ENCODE data around the gene SIK3.

The SIK3 gene

GRCh38 chr11:117083011-117083935, 15.0 kb downstream of the SIK3 start:
- no peak for DNase-seq (ENCODE audit: low read depth)
- no peak for TF ChIP-seq CTCF (conservative IDR thresholded peaks at IDR 0.05; ENCODE audit: control insufficient read depth, insufficient read depth, low read depth, low read length)
- no peak overlapping the region for H3K4me3 ChIP-seq (ENCODE audit: control insufficient read depth, low read depth, low read length)

DNA sequence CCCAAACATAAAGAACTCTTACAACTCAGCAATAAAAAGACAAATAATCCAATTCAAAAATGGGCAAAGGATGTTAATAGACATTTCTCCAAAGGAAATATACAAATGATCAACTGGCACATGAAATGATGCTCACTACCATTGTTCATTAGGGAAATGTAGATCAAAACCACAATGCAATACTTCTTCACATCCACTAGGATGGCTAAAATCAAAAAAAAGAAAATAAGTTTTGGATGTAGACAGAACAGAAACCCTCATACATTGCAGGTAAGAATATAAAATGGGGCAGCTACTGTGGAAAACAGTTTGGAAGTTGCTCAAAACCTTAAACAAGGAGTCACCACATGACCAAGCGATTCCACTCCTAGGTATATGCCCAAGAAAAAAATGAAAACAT, 16.3 kb downstream of the SIK3 start:
- H3K4me3 ChIP-seq (ENCODE audit: control insufficient read depth, low read depth, low read length): no peak overlapping the region
- TF ChIP-seq CTCF (conservative IDR thresholded peaks at IDR 0.05; ENCODE audit: control insufficient read depth, insufficient read depth, low read depth, low read length): peak; percentile 1
- no peak for DNase-seq (ENCODE audit: low read depth)

DNA sequence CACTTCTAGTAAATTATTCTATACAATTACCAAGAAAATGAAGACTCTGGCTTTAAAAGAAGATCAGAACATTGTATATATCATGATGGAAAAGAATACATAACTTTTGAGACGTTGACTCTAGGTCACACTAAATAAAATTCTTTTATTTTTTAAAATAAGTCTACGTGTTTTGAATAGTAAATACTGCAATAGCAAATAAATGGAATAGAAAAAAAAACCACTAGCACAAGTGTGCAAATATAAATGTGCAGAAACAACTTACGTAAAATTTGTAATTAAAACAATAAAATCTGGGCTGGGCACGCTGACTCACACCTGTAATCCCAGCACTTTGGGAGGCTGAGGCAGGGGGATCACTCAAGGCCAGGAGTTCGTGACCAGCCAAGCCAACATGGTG, 17.9 kb downstream of the SIK3 start:
- no peak for DNase-seq (ENCODE audit: low read depth)
- no peak overlapping the region for H3K4me3 ChIP-seq (ENCODE audit: control insufficient read depth, low read depth, low read length)
- no peak for TF ChIP-seq CTCF (conservative IDR thresholded peaks at IDR 0.05; ENCODE audit: control insufficient read depth, insufficient read depth, low read depth, low read length)

- no peak for TF ChIP-seq CTCF (conservative IDR thresholded peaks at IDR 0.05; ENCODE audit: control insufficient read depth, insufficient read depth, low read depth, low read length)
- no peak for DNase-seq (ENCODE audit: low read depth)
- H3K4me3 ChIP-seq (ENCODE audit: control insufficient read depth, low read depth, low read length): no peak overlapping the region
Observed at GRCh38 chr11:117076941-117077691, 21.1 kb downstream of the SIK3 start.

DNA sequence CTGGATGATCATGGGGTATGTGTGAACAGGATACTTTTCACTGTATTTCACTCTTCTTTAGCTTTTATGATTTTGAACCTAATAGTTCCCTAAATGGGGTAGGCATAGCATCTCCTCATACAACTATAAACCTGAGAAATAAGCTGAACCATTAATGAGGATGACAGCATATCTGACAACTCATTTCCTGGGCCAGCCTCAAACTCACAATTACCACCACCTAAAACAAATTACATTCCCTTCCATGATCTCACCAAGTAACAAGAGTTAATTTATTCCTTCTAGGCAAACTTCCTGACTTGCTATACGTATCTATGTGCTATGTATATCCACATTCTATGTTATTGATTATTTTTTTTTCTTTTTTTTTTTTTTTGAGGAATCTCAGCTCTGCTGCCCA, 23.0 kb downstream of the SIK3 start:
- no peak overlapping the region for H3K4me3 ChIP-seq (ENCODE audit: control insufficient read depth, low read depth, low read length)
- TF ChIP-seq CTCF (conservative IDR thresholded peaks at IDR 0.05; ENCODE audit: control insufficient read depth, insufficient read depth, low read depth, low read length): no peak
- DNase-seq (ENCODE audit: low read depth): no peak

GRCh38 chr11:117074119-117074518, 24.1 kb downstream of the SIK3 start:
- TF ChIP-seq CTCF (conservative IDR thresholded peaks at IDR 0.05; ENCODE audit: control insufficient read depth, insufficient read depth, low read depth, low read length): no peak
- DNase-seq (ENCODE audit: low read depth): no peak
- H3K4me3 ChIP-seq (ENCODE audit: control insufficient read depth, low read depth, low read length): no peak overlapping the region
